Cardiac muscle cell (in vitro differentiated cells and primary cell): ENCODE measurements around the gene FOXN3. TPM values are rescaled to one million over a fixed set of nuclear protein-coding genes. Genes with fewer than 3 reads are reported as not detected.
A peak's percentile ranks its signal among the peaks of the same experiment; 100 is the strongest.

Experiments used
- DNase-seq, 2 donors: peaks; one replicate each; pipeline versions ENCODE4 v3.0.0 to v3.0.0-alpha.2; 2010 to 2017; ENCODE audit warnings: low read depth in 1 of 2, low spot score in 1 of 2
- H3K27ac ChIP-seq: fragments of 200-600 bp; sonication (generic); 2 replicates; pipeline ENCODE4 v1.5.1; 2016
- H3K27me3 ChIP-seq: fragments of 200-600 bp; sonication (generic); 2 replicates; pipeline ENCODE4 v1.6.0; 2016; ENCODE audit warnings: control low read depth
- H3K36me3 ChIP-seq: fragments of 200-600 bp; sonication (generic); 2 replicates; pipeline ENCODE4 v1.5.1; 2016; ENCODE audit warnings: control low read depth
- H3K4me1 ChIP-seq: fragments of 200-600 bp; sonication (generic); 2 replicates; pipeline ENCODE4 v1.8.1; 2017; ENCODE audit warnings: low read depth, mild to moderate bottlenecking, mixed run types
- H3K4me3 ChIP-seq: fragments of 200-600 bp; sonication (generic); 2 replicates; pipeline ENCODE4 v1.5.1; 2016; ENCODE audit warnings: mild to moderate bottlenecking
- H3K9me3 ChIP-seq: fragments of 200-600 bp; sonication (generic); 2 replicates; pipeline ENCODE4 v1.5.1; 2017; ENCODE audit warnings: low read depth, mild to moderate bottlenecking, control low read depth
- CTCF ChIP-seq: IDR thresholded peaks from 2 replicates; pipeline ENCODE4 v1.5.1; 2012; ENCODE audit warnings: low read depth, mild to moderate bottlenecking, low read length
- polyA plus RNA-seq: library from polyadenylated mRNA; unstranded; fragments of >200 nt; fragmentation: Nextera tagmentation; extraction: Ambion mirVana; gene quantifications from 2 replicates; pipeline ENCODE4 v1.2.1, GENCODE V29; 2016
- total RNA-seq: library from RNA; depleted of rRNA; stranded (reverse); fragments of >200 nt; gene quantifications from 2 replicates; pipeline ENCODE4 v1.2.3, GENCODE V29; 2016

The FOXN3 gene
- total and polyA plus RNA-seq, 2 experiments from 2014 or later = 43.8 to 74.8 TPM

DNA sequence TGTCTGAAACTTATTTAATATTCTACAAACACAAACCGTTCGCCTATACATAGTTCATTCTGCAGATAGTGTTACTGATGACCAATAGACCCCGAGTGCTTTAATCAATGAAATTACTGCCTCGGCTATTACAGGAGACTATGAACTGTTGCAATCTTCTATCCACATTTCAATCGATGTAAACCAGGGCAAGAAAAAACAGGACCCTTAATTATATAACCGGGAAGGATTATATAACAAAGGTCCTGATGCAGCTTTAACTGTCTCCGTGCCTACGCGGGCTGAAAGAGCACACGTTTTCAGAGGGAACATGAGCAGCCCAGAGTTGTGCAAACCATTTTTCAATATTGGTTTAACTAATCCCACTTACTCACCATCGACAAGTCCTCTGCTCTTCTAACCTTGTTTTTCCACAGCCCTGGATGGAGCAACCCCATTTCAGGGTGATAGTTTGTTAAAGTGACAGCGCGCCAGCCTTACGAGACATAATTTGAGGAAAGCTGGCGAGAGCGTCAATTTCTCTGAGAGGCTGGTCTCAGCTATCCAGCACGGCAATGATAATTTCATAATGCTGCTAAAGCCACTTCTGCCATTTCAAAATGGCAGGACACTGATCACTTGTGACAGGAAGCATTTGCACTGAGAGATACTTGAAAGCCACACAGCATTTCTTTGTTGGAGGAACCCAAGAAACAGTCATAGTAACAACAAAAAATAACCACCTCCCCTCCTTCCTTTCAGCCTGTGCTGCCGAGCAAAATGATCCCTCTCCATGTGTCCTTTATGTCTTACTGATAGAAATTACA is 184.6 kb downstream of the FOXN3 start:
- no peak for TF ChIP-seq CTCF
- H3K9me3 ChIP-seq = no peaks in the 10 kb centered on the region
- no peak overlapping the region for H3K27ac ChIP-seq
- H3K36me3 ChIP-seq = no peaks in the 10 kb centered on the region
- H3K4me1 ChIP-seq = no peaks in the 10 kb centered on the region
- no peak for DNase-seq
- H3K27me3 ChIP-seq = no peaks in the 10 kb centered on the region
- H3K4me3 ChIP-seq = no peak overlapping the region

GRCh38 chr14:89231426-89232113 is 185.5 kb downstream of the FOXN3 start:
- no peak for TF ChIP-seq CTCF
- DNase-seq = no peak
- Histone ChIP-seq H3K4me1 (no peaks in the 10 kb centered on the region), H3K27me3 (no peaks in the 10 kb centered on the region), H3K9me3 (no peaks in the 10 kb centered on the region), H3K4me3 (no peak overlapping the region), H3K36me3 (no peaks in the 10 kb centered on the region), H3K27ac (no peak overlapping the region)

DNA sequence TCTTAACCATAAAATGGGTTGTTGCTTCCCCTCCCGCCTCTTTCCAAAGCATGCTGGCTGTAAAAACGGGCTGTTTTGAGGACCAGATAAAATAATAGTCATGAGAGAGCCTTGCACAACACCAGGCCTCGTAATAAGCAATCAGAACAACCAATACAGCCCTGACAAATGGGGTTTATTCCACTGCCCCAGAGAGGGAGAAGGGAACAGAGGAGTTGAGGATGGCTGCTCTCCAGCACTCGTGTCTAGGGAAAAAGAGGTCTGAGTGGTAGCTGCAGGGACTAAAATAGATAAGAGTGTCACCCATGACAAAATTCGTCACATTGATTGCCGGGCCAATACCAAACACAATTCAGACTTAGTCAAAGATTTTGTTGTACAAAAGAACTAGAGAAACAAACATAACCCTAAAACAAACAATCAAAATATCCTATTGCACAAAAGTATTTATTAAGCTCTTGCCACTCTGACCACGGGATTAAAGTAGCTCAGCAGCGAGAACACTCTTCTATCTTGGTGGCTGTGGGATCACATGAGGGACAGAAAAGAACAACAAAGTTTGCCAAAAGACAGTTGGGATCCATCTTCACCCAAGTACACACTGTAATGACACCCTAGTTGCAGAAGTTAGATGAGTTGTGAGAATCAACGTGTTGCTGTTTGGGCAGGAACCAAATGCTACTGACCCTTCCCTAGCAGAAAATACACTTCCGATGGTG is 188.0 kb downstream of the FOXN3 start:
- no peaks in the 10 kb centered on the region for H3K27me3 ChIP-seq
- TF ChIP-seq CTCF = no peak
- peak in 1 of 2 donors; percentile 23 for DNase-seq
- no peaks in the 10 kb centered on the region for H3K9me3 ChIP-seq
- H3K36me3 ChIP-seq = no peaks in the 10 kb centered on the region
- no peaks in the 10 kb centered on the region for H3K4me1 ChIP-seq
- H3K27ac ChIP-seq = no peak overlapping the region
- H3K4me3 ChIP-seq = no peak overlapping the region

DNA sequence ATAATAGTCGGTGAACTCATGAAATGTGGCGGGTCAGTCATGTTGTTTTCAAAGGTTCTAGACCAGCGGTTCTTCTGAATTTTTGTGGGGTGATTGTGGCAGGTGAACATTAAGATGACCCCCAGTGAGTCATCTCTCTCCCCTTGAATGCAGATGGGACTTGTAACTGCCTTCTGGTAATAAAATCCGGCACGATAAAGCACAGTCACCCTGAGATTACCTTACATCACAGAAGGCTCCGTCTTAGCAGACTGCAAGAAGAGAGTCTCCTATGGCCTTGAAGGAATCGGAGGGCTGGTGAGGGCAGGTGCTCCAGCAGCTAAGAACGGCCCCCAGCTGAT is 189.6 kb downstream of the FOXN3 start:
- no peaks in the 10 kb centered on the region for H3K9me3 ChIP-seq
- DNase-seq = no peak
- no peak for TF ChIP-seq CTCF

DNA sequence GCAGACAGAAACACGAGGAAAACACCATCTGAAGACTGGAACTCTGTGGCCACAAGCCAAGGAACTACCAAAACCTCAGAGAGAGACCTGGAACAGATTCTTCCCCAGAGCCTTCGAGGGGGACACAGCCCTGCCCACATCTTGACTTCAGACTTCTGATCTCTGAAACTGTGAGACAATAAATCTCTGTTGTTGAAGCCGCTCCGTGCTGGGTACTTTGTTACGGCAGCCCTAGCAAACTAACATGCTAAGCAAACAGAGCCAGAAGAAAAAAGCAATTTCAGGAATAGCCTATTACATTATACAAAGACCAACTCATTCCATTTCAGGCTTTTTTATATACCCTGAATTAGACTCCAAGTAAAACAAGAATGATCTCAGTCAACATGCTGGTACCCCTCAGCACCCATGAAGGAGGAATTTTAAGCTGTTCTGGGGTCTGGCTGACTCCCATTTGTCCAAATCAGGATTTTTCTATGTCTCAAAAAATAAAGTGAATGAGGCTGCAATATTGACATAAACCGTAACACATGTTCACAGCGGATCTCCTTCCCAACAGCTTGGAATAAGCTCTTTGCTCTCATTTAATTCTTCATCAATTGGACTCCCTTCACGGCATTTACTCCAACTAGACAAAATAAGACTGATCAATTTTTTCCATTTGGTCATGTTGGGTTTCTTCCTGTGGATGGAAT is 190.1 kb downstream of the FOXN3 start:
- no peak overlapping the region for H3K27ac ChIP-seq
- H3K9me3 ChIP-seq = no peaks in the 10 kb centered on the region

More for the DNA sequence above, 189.6 kb downstream of the FOXN3 start:
- H3K27me3 ChIP-seq = no peaks in the 10 kb centered on the region
- H3K27ac ChIP-seq = no peak overlapping the region
- no peaks in the 10 kb centered on the region for H3K36me3 ChIP-seq
- no peak overlapping the region for H3K4me3 ChIP-seq
- no peaks in the 10 kb centered on the region for H3K4me1 ChIP-seq

More for the DNA sequence above, 190.1 kb downstream of the FOXN3 start:
- DNase-seq = peak in 1 of 2 donors; percentile 53
- no peak for TF ChIP-seq CTCF
- no peaks in the 10 kb centered on the region for H3K4me1 ChIP-seq
- H3K36me3 ChIP-seq = no peaks in the 10 kb centered on the region
- H3K27me3 ChIP-seq = no peaks in the 10 kb centered on the region
- no peak overlapping the region for H3K4me3 ChIP-seq
